CD14-positive monocyte (primary cell): ENCODE data around the gene GATD1. TPM values are rescaled to one million over a fixed set of nuclear protein-coding genes. Genes with fewer than 3 reads are reported as not detected.

Source experiments
- DNase-seq, 3 donors: peaks; one replicate each; pipeline ENCODE4 v3.0.0-alpha.2; 2011 to 2022
- H2AFZ ChIP-seq: 2 replicates; pipeline ENCODE4 v1.6.0; 2012; ENCODE audit warnings: mild to moderate bottlenecking, low read depth, low read length, inconsistent platforms; ENCODE audit not compliant: insufficient read depth, poor library complexity, severe bottlenecking
- H3K27ac ChIP-seq, 2 donors: 1 replicate in 1 of 2; 2 replicates in 1 of 2; pipeline ENCODE4 v1.5.1; 2012 to 2013; ENCODE audit warnings: low read length in 2 of 2, control low read depth in 1 of 2, inconsistent platforms in 1 of 2, low read depth in 1 of 2, mild to moderate bottlenecking in 1 of 2
- H3K27me3 ChIP-seq, 2 donors: one replicate each; pipeline versions ENCODE4 v1.6.0 to v1.6.1; 2011 to 2013; ENCODE audit warnings: low read length in 2 of 2; ENCODE audit not compliant: control insufficient read depth in 2 of 2, insufficient read depth in 2 of 2
- H3K36me3 ChIP-seq, 2 donors: replicated peaks in 1 of 2; 1 replicate in 1 of 2; 2 replicates in 1 of 2; pipeline versions ENCODE4 v1.5.1 to v1.6.1; 2012 to 2013; ENCODE audit warnings: low read length in 2 of 2, control low read depth in 1 of 2, inconsistent platforms in 1 of 2, mild to moderate bottlenecking in 1 of 2; ENCODE audit not compliant: insufficient read depth in 2 of 2, control insufficient read depth in 1 of 2
- H3K4me1 ChIP-seq, 2 donors: 1 replicate in 1 of 2; 2 replicates in 1 of 2; pipeline versions ENCODE4 v1.5.1 to v1.6.1; 2012 to 2013; ENCODE audit warnings: low read length in 2 of 2, control low read depth in 1 of 2, inconsistent platforms in 1 of 2, mild to moderate bottlenecking in 1 of 2, moderate library complexity in 1 of 2; ENCODE audit not compliant: insufficient read depth in 2 of 2, control insufficient read depth in 1 of 2
- H3K4me2 ChIP-seq: replicated peaks from 2 replicates; pipeline ENCODE3; 2012; ENCODE audit warnings: low read length, moderate library complexity, mild to moderate bottlenecking; ENCODE audit not compliant: poor library complexity, severe bottlenecking; ENCODE audit errors: extremely low read depth
- H3K4me3 ChIP-seq, 3 experiments: fragments of 200-600 bp in 1 of 3; sonication (generic) in 1 of 3; replicated peaks in 1 of 3; 1 replicate in 2 of 3; 2 replicates in 1 of 3; pipeline ENCODE4 v1.5.1; 2011 to 2013; ENCODE audit warnings: low read length in 3 of 3, mild to moderate bottlenecking in 3 of 3, control low read depth in 2 of 3, low read depth in 2 of 3, inconsistent platforms in 1 of 3, moderate library complexity in 1 of 3
- H3K79me2 ChIP-seq: 2 replicates; pipeline ENCODE4 v1.6.0; 2012; ENCODE audit warnings: mild to moderate bottlenecking, control low read depth, inconsistent platforms, low read length, moderate library complexity; ENCODE audit not compliant: insufficient read depth
- H3K9ac ChIP-seq: 2 replicates; pipeline ENCODE4 v1.6.0; 2017; ENCODE audit warnings: low read length, mild to moderate bottlenecking; ENCODE audit not compliant: insufficient read depth, poor library complexity, severe bottlenecking
- H3K9me3 ChIP-seq, 2 donors: replicated peaks in 1 of 2; 1 replicate in 1 of 2; 2 replicates in 1 of 2; pipeline versions ENCODE4 v1.5.1 to v1.6.1; 2012 to 2013; ENCODE audit warnings: low read length in 2 of 2, control low read depth in 1 of 2; ENCODE audit not compliant: control insufficient read depth in 1 of 2, insufficient read depth in 1 of 2
- H4K20me1 ChIP-seq: 2 replicates; pipeline ENCODE4 v1.6.0; 2012; ENCODE audit warnings: mild to moderate bottlenecking, low read length, control low read depth, moderate library complexity; ENCODE audit not compliant: insufficient read depth
- H3K27ac Mint-ChIP-seq, 7 donors: one replicate each; pipeline ENCODE4 v1.8.0; 2020; ENCODE audit warnings: mild to moderate bottlenecking in 7 of 7, mixed read lengths in 7 of 7, moderate library complexity in 6 of 7, inconsistent platforms in 2 of 7
- H3K27me3 Mint-ChIP-seq, 3 donors: one replicate each; pipeline ENCODE4 v1.8.0; 2021 to 2022; ENCODE audit warnings: low read depth in 3 of 3, mild to moderate bottlenecking in 3 of 3, mixed read lengths in 3 of 3, moderate library complexity in 3 of 3, inconsistent platforms in 1 of 3
- H3K36me3 Mint-ChIP-seq, 2 donors: one replicate each; pipeline ENCODE4 v1.8.0; 2020; ENCODE audit warnings: mixed read lengths in 2 of 2, inconsistent platforms in 1 of 2, mild to moderate bottlenecking in 1 of 2
- H3K4me1 Mint-ChIP-seq: one replicate; pipeline ENCODE4 v1.8.0; 2020; ENCODE audit warnings: mild to moderate bottlenecking, mixed read lengths
- H3K4me3 Mint-ChIP-seq, 2 donors: one replicate each; pipeline ENCODE4 v1.8.0; 2020; ENCODE audit warnings: mild to moderate bottlenecking in 2 of 2, mixed read lengths in 2 of 2, moderate library complexity in 1 of 2
- H3K9me3 Mint-ChIP-seq, 7 donors: one replicate each; pipeline ENCODE4 v1.8.0; 2020 to 2022; ENCODE audit warnings: mixed read lengths in 7 of 7, mild to moderate bottlenecking in 6 of 7, moderate library complexity in 6 of 7, inconsistent platforms in 2 of 7
- WGBS: methylation state at CpG from one replicate; pipeline ENCODE4 v1.1.5; 2013; ENCODE audit warnings: missing lambda C conversion rate; ENCODE audit not compliant: insufficient coverage; 5-methylcytosine and 5-hydroxymethylcytosine counted together
- intact Hi-C, 2 donors: fragments of 100-400 bp; cut with micrococcal nuclease; formaldehyde crosslinking; loops; one replicate each; pipeline versions ENCODE4 v1.15.0 to v1.15.1; 2023
- polyA plus RNA-seq, 3 donors: library from polyadenylated mRNA; depleted of rRNA in 1 of 3; unstranded in 2 of 3; stranded (reverse) in 1 of 3; fragments of 300-500 nt in 2 of 3; fragments of >200 nt in 1 of 3; fragmentation: Illumina TruSeq in 2 of 3; gene quantifications; 1 replicate in 2 of 3; 2 replicates in 1 of 3; pipeline ENCODE4 v1.2.3, GENCODE V29; 2012 to 2021
- TF ChIP-seq, protein P1 (sequence below): fragments of 200-600 bp; IDR thresholded peaks from one replicate; pipeline ENCODE4 v1.8.0; 2022; ENCODE audit warnings: antibody characterized with exemption, mild to moderate bottlenecking

Gene GATD1
- polyA plus RNA-seq, 3 donors = 4.5 to 45.6 (median 4.6) TPM

DNA sequence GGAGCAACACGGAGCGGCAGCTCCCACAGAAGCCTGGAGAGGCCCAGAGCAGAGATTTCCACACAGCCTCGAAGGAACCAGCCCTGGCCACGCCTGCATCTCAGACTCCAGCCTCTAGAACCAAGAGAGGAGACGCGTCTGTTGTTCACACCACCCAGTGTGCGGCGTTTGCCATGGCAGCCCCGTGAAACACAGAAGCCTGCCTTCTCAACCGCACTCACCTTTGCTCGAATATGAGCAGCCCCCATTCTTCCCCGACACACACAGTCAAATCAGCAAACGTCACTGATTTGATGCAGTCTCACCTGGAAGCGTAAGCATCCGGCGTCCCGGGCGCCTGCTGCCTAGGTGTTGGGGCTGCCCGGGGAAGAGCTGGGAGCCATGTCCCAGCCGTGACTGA, 44.2 kb downstream of the GATD1 start:
- H2AFZ ChIP-seq = no peak overlapping the region
- WGBS = 92% methylated on average over 18 of the region's 20 CpGs
- no peak overlapping the region for H3K9ac ChIP-seq
- peaks cover 0 to 2% of the 10 kb centered on the region in 2 donors for H3K36me3 Mint-ChIP-seq
- H3K4me1 ChIP-seq = peaks cover 30 to 34% of the 10 kb centered on the region in 2 donors
- H3K9me3 ChIP-seq = no peaks in the 10 kb centered on the region
- peak overlapping the region in 1 of 2 donors; percentile 0 for H3K4me3 Mint-ChIP-seq
- TF ChIP-seq, protein P1, sequence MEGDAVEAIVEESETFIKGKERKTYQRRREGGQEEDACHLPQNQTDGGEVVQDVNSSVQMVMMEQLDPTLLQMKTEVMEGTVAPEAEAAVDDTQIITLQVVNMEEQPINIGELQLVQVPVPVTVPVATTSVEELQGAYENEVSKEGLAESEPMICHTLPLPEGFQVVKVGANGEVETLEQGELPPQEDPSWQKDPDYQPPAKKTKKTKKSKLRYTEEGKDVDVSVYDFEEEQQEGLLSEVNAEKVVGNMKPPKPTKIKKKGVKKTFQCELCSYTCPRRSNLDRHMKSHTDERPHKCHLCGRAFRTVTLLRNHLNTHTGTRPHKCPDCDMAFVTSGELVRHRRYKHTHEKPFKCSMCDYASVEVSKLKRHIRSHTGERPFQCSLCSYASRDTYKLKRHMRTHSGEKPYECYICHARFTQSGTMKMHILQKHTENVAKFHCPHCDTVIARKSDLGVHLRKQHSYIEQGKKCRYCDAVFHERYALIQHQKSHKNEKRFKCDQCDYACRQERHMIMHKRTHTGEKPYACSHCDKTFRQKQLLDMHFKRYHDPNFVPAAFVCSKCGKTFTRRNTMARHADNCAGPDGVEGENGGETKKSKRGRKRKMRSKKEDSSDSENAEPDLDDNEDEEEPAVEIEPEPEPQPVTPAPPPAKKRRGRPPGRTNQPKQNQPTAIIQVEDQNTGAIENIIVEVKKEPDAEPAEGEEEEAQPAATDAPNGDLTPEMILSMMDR = no peak
- H3K27ac Mint-ChIP-seq = no peak overlapping the region
- no peak overlapping the region for H3K4me3 ChIP-seq
- H3K36me3 ChIP-seq = no peaks in the 10 kb centered on the region
- intact Hi-C loops = no loop called here
- H3K27me3 Mint-ChIP-seq = peaks cover 14 to 23% (median 20%) of the 10 kb centered on the region in 3 donors
- no peak for DNase-seq
- peaks cover 29% of the 10 kb centered on the region for H3K4me1 Mint-ChIP-seq
- H3K9me3 Mint-ChIP-seq = peaks cover 0 to 11% (median 0%) of the 10 kb centered on the region in 7 donors
- no peaks in the 10 kb centered on the region for H3K79me2 ChIP-seq
- H3K27ac ChIP-seq = no peak overlapping the region
- H4K20me1 ChIP-seq = no peaks in the 10 kb centered on the region
- H3K4me2 ChIP-seq = no peak overlapping the region
- peaks cover 0 to 2% of the 10 kb centered on the region in 2 donors for H3K27me3 ChIP-seq

DNA sequence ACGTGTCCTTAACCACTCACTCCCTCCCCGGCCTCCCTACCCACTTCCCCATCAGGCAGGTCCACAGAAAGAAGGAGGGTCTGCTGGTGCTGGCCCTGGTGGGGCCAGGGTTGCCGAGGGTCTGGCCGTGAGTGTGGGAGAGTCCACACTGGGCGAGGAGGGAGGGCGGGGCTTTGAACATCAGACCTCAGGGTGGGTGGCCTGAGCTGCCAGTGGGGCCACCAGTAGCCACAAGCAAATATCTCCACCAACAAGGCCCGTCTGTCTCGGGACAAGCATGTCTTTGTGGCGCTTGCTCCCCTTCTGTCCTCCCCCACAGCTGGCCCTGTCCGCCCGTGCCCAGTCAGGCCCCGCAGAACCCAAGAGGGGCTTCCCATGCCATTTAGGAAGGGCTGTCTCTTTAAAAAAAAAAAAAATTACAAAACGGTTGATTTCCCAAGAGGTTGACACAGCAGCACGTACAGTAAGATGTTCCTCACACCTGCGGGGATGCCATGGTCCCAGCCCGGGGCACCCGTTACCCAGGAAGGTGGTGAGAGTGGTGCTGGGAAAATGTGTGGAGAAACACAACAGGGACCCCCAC, 47.7 kb downstream of the GATD1 start:
- H3K4me3 Mint-ChIP-seq = peak overlapping the region in 1 of 2 donors; percentile 69
- H3K9ac ChIP-seq = peak overlapping the region; percentile 39
- no peaks in the 10 kb centered on the region for H4K20me1 ChIP-seq
- H3K27me3 ChIP-seq = peaks cover 8 to 29% of the 10 kb centered on the region in 2 donors
- intact Hi-C loops = no loop called here
- peaks cover 19 to 38% (median 30%) of the 10 kb centered on the region in 3 donors for H3K27me3 Mint-ChIP-seq
- peaks cover 30 to 42% of the 10 kb centered on the region in 2 donors for H3K4me1 ChIP-seq
- peaks cover 0 to 7% (median 2%) of the 10 kb centered on the region in 7 donors for H3K9me3 Mint-ChIP-seq
- H3K27ac ChIP-seq = no peak overlapping the region
- H3K36me3 Mint-ChIP-seq = no peaks in the 10 kb centered on the region
- no peak overlapping the region for H3K4me3 ChIP-seq
- no peaks in the 10 kb centered on the region for H3K9me3 ChIP-seq
- peak overlapping the region; percentile 15 for H3K4me2 ChIP-seq
- TF ChIP-seq, protein P1 = no peak
- peak overlapping the region in 2 of 7 donors; percentile 47 to 71 for H3K27ac Mint-ChIP-seq
- H3K4me1 Mint-ChIP-seq = peaks cover 19% of the 10 kb centered on the region
- WGBS = 34% methylated on average over 6 of the region's 17 CpGs
- H3K79me2 ChIP-seq = no peaks in the 10 kb centered on the region
- peak overlapping the region; percentile 59 for H2AFZ ChIP-seq
- H3K36me3 ChIP-seq = no peaks in the 10 kb centered on the region
- DNase-seq = peak in 1 of 3 donors; percentile 8
